Heart left ventricle (tissue), 16 donors: Measurements from ENCODE around the gene C1QTNF6. TPM values are rescaled to one million over a fixed set of nuclear protein-coding genes. Genes with fewer than 3 reads are reported as not detected.

Experiments
- ATAC-seq, 4 donors: fragments of 200-7000 bp; cut with Tn5 transposase; one replicate each; pipeline ENCODE4 v1.9.1; 2020 to 2022; ENCODE audit warnings: moderate library complexity in 4 of 4, mild to moderate bottlenecking in 3 of 4, moderate number of reproducible peaks in 1 of 4
- DNase-seq, 5 donors: peaks; one replicate each; pipeline ENCODE4 v3.0.0-alpha.2; 2020
- H3K27ac ChIP-seq, 12 donors: fragments of 200-600 bp; sonication (generic) in 4 of 12; one replicate each; pipeline versions ENCODE4 v1.5.0 to v1.8.0; 2016 to 2022; ENCODE audit warnings: mild to moderate bottlenecking in 2 of 12
- H3K27me3 ChIP-seq, 9 donors: fragments of 200-600 bp; sonication (generic) in 2 of 9; one replicate each; pipeline versions ENCODE4 v1.5.1 to v1.8.0; 2016 to 2022; ENCODE audit warnings: mild to moderate bottlenecking in 3 of 9
- H3K36me3 ChIP-seq, 9 donors: fragments of 200-600 bp; sonication (generic) in 2 of 9; one replicate each; pipeline versions ENCODE4 v1.5.0 to v1.8.0; 2018 to 2022; ENCODE audit warnings: mild to moderate bottlenecking in 2 of 9
- H3K4me1 ChIP-seq, 12 donors: fragments of 200-600 bp; sonication (generic) in 4 of 12; one replicate each; pipeline versions ENCODE4 v1.5.0 to v1.8.0; 2016 to 2022; ENCODE audit warnings: mild to moderate bottlenecking in 3 of 12
- H3K4me3 ChIP-seq, 12 donors: fragments of 200-600 bp; sonication (generic) in 4 of 12; one replicate each; pipeline versions ENCODE4 v1.5.0 to v1.8.0; 2017 to 2022; ENCODE audit warnings: mild to moderate bottlenecking in 9 of 12, moderate library complexity in 4 of 12
- H3K9me3 ChIP-seq, 12 donors: fragments of 200-600 bp; sonication (generic) in 4 of 12; one replicate each; pipeline versions ENCODE4 v1.5.0 to v1.8.0; 2016 to 2022; ENCODE audit warnings: mild to moderate bottlenecking in 1 of 12
- CTCF ChIP-seq, 12 donors: fragments of 200-600 bp; sonication (generic) in 4 of 12; IDR thresholded peaks; one replicate each; pipeline versions ENCODE4 v1.5.0 to v1.8.0; 2018 to 2022; ENCODE audit warnings: antibody characterized with exemption in 12 of 12, mild to moderate bottlenecking in 5 of 12
- POLR2A ChIP-seq, 2 donors: fragments of 450-650 bp; IDR thresholded peaks; one replicate each; pipeline ENCODE4 v1.6.1; 2017; ENCODE audit warnings: antibody characterized with exemption in 2 of 2, mild to moderate bottlenecking in 2 of 2, moderate library complexity in 2 of 2
- WGBS, 4 donors: extraction: QIAGEN DNeasy Blood & Tissue Kit in 2 of 4; methylation state at CpG; one replicate each; pipeline versions ENCODE4 v1.1.5 to v1.1.7; 2013 to 2018; 5-methylcytosine and 5-hydroxymethylcytosine counted together
- intact Hi-C, 10 donors: fragments of 100-400 bp; cut with DNase I; formaldehyde crosslinking; loops; one replicate each; pipeline versions ENCODE4 v1.11.1 to v1.14.2; 2022
- polyA plus RNA-seq, 2 donors: library from polyadenylated mRNA; stranded (reverse); fragments of 200-250 nt; gene quantifications; one replicate each; pipeline ENCODE4 v1.2.3, GENCODE V29; 2013
- total RNA-seq, 9 donors: library from RNA; depleted of rRNA in 2 of 9; stranded (reverse); fragments of >200 nt in 2 of 9; fragmentation: NEBNext Ultra II Directional in 3 of 9; extraction: Animal tissue kit (Norgen Biotek cat#: 25700) in 3 of 9; gene quantifications; one replicate each; pipeline versions ENCODE4 v1.1.0 to v1.2.4, GENCODE V29; 2016 to 2023
- donor health status: ischemic (EF 13 %, LVEDD 7.1; RV severe dilation, severe dysfunction).
- donor health status: healthy with polysubstance abuse.
- donor health status: DM: no; HTN: yes; CAD: no.
- donor health status: DM: no; HTN: no; CAD: no.
- donor health status: ischemic (EF 25% LVEDD 6.9; RV normal size, moderate dysfunction).
- donor health status: ischemic (EF 25% LVEDD 5.7; RV mildly dilated, moderate dysfunction).
- donor health status: healthy.
- donor health status: DM: yes; HTN: yes; CAD: no.
- donor health status: ischemic (EF 35%, LVEDD 5.7; RV mildly dilated, moderate dysfunction).
- donor health status: nonischemic (EF 11% LVEDD 7.7; RV severe dilation, severe dysfunction).
- donor health status: DM: yes; HTN: yes; CAD: no.
- donor health status: PGD.
- donor health status: ischemic (EF 29% LVEDD 5.4; RV normal size, mild dysfunction).
- donor health status: nonischemic (EF 23%, LVEDD 6.1; RV moderate dilation, normal function).

Gene C1QTNF6
- total and polyA plus RNA-seq, 11 donors = 0.31 to 11.9 (median 1.4) TPM

GRCh38 chr22:37186997-37187522, 987 bp downstream of the C1QTNF6 start:
- Histone ChIP-seq H3K4me3 (peak overlapping the region in 8 of 12 donors; percentile 42 to 64 (median 52)), H3K27ac (peak overlapping the region; percentile 53 to 93 (median 80)), H3K9me3 (no peaks in the 10 kb centered on the region), H3K4me1 (peaks cover 9 to 61% (median 37%) of the 10 kb centered on the region in 12 donors), H3K27me3 (no peaks in the 10 kb centered on the region), H3K36me3 (peaks cover 0 to 3% (median 0%) of the 10 kb centered on the region in 9 donors)
- intact Hi-C loops = no loop called here
- TF ChIP-seq CTCF (IDR thresholded peaks at IDR 0.05) (no peak), POLR2A (IDR thresholded peaks at IDR 0.05) (no peak)
- ATAC-seq (peak in 2 of 4 donors; percentile 23 to 31), DNase-seq (peak in 2 of 5 donors; percentile 24 to 39)
- WGBS, 4 donors = 31 to 55% (median 52%) methylated on average over 4 of the region's 4 CpGs

- Histone ChIP-seq H3K4me3 (peak overlapping the region in 5 of 12 donors; percentile 48 to 64 (median 54)), H3K27me3 (no peaks in the 10 kb centered on the region), H3K27ac (peak overlapping the region in 11 of 12 donors; percentile 64 to 93 (median 82)), H3K36me3 (peaks cover 0 to 3% (median 0%) of the 10 kb centered on the region in 9 donors), H3K4me1 (peaks cover 9 to 61% (median 37%) of the 10 kb centered on the region in 12 donors), H3K9me3 (no peaks in the 10 kb centered on the region)
- peak in 3 of 5 donors; percentile 18 to 46 (median 22) for DNase-seq
- WGBS, 4 donors = 57 to 69% (median 67%) methylated on average over 9 of the region's 9 CpGs
- no peak for TF ChIP-seq POLR2A (IDR thresholded peaks at IDR 0.05)
- TF ChIP-seq CTCF (IDR thresholded peaks at IDR 0.05) = no peak
- peak in 2 of 4 donors; percentile 27 to 36 for ATAC-seq
- intact Hi-C loops = no loop called here
Measured at GRCh38 chr22:37186228-37186996, 1.6 kb downstream of the C1QTNF6 start.

GRCh38 chr22:37185646-37186227, 2.3 kb downstream of the C1QTNF6 start:
- ATAC-seq (no peak), DNase-seq (peak in 1 of 5 donors; percentile 16)
- no peaks in the 10 kb centered on the region for H3K9me3 ChIP-seq
- peaks cover 0 to 3% (median 0%) of the 10 kb centered on the region in 9 donors for H3K36me3 ChIP-seq
- TF ChIP-seq CTCF (IDR thresholded peaks at IDR 0.05) (no peak), POLR2A (IDR thresholded peaks at IDR 0.05) (no peak)
- peak overlapping the region in 1 of 12 donors; percentile 93 for H3K27ac ChIP-seq
- intact Hi-C loops = no loop called here
- peaks cover 9 to 61% (median 37%) of the 10 kb centered on the region in 12 donors for H3K4me1 ChIP-seq
- H3K4me3 ChIP-seq = no peak overlapping the region
- 74 to 87% (median 80%) methylated on average over 9 to 13 of the region's 13 CpGs for WGBS, 4 donors
- H3K27me3 ChIP-seq = no peaks in the 10 kb centered on the region
